Measurements from ENCODE around the gene RNASEH2C. TPM values are rescaled to one million over a fixed set of nuclear protein-coding genes. Genes with fewer than 3 reads are reported as not detected.
"Not testable (repeated sequence)": the region's sequence is repeated elsewhere in the genome, so short reads cannot be mapped to it uniquely, and the experiment has no call there.

RNASEH2C gene
- total RNA-seq, 1 experiment from 2014 or later: 107 TPM

- in situ Hi-C loops (cut with HindIII; ENCODE audit: low pct_unique_long_range_greater_than_20kb, low sequenced_read_pairs) (no loop called here), intact Hi-C loops (cut with micrococcal nuclease; ENCODE audit: unreplicated experiment) (loop anchor here (5.0 to 10.0 kb wide), 2 partner anchors 75 to 108 kb away; partner anchors contain the start of gene SIPA1)
- DNase-seq (ENCODE audit: low read depth, low spot score) (no peak), ATAC-seq (no peak)
- Histone ChIP-seq H3K9me3 (ENCODE audit: control insufficient read depth, insufficient read depth, low read depth, low read length) (no peaks in the 10 kb centered on the region), H3K4me3 (ENCODE audit: low read depth in 2 of 2, low read length in 2 of 2) (no peak overlapping the region), H3K36me3 (ENCODE audit: control insufficient read depth, insufficient read depth, low read length) (peaks cover 9% of the 10 kb centered on the region; the same call in 1 of the 2 replicates), H3K27me3 (ENCODE audit: control insufficient read depth, insufficient read depth, low read length) (0 out of 2 replicates have a peak, but pooled peaks cover 2% of the 10 kb centered on the region), H3K27ac (ENCODE audit: low read length) (no peak overlapping the region), H3K4me1 (ENCODE audit: control insufficient read depth, insufficient read depth, low read length) (peaks cover 12% of the 10 kb centered on the region)
- TF ChIP-seq REST (IDR thresholded peaks at IDR 0.05; ENCODE audit: insufficient read depth in 1 of 2, low read depth in 2 of 2, low read length in 1 of 2) (no peak), SIN3A (IDR thresholded peaks at IDR 0.05; ENCODE audit: borderline replicate concordance, insufficient read depth, low read depth, low read length) (no peak)
- ChIA-PET POLR2A (interaction anchor here (0.8 kb wide), 1 partner anchor 107 kb away, joined by 3 read pairs; no protein-coding TSS in a partner anchor), CTCF (interaction anchor here (0.6 kb wide), 1 partner anchor 98 kb away, joined by 5 read pairs; no protein-coding TSS in a partner anchor)
- no TSS peak for BruUV-seq (replicated peaks)
These were observed 10.9 kb downstream of the RNASEH2C start for GRCh38 chr11:65709661-65710060.

GRCh38 chr11:65708451-65708850 is 12.1 kb downstream of the RNASEH2C start:
- Histone ChIP-seq H3K4me1 (ENCODE audit: control insufficient read depth, insufficient read depth, low read length) (peaks cover 12% of the 10 kb centered on the region), H3K27ac (ENCODE audit: low read length) (no peak overlapping the region), H3K27me3 (ENCODE audit: control insufficient read depth, insufficient read depth, low read length) (0 out of 2 replicates have a peak, but pooled peaks cover 5% of the 10 kb centered on the region), H3K36me3 (ENCODE audit: control insufficient read depth, insufficient read depth, low read length) (peaks cover 3% of the 10 kb centered on the region; the same call in 1 of the 2 replicates), H3K4me3 (ENCODE audit: low read depth in 2 of 2, low read length in 2 of 2) (no peak overlapping the region), H3K9me3 (ENCODE audit: control insufficient read depth, insufficient read depth, low read depth, low read length) (no peaks in the 10 kb centered on the region)
- in situ Hi-C loops (cut with HindIII; ENCODE audit: low pct_unique_long_range_greater_than_20kb, low sequenced_read_pairs): no loop called here
- BruUV-seq (replicated peaks): no TSS peak
- POLR2A ChIA-PET: no interaction called here
- DNase-seq (ENCODE audit: low read depth, low spot score): no peak
- no peak for ATAC-seq
- TF ChIP-seq POLR2AphosphoS5 (IDR thresholded peaks at IDR 0.05; ENCODE audit: low read depth, low read length) (no peak), TCF7L2 (IDR thresholded peaks at IDR 0.05; ENCODE audit: low read depth, low read length) (no peak), CTCF (IDR thresholded peaks at IDR 0.05) (no peak), SIN3A (IDR thresholded peaks at IDR 0.05; ENCODE audit: borderline replicate concordance, insufficient read depth, low read depth, low read length) (no peak), REST (IDR thresholded peaks at IDR 0.05; ENCODE audit: insufficient read depth in 1 of 2, low read depth in 2 of 2, low read length in 1 of 2) (no peak)
- intact Hi-C loops (cut with micrococcal nuclease; ENCODE audit: unreplicated experiment): loop anchor here (10.0 kb wide), 1 partner anchor 74 kb away; the partner anchor contains the start of gene SIPA1
- CTCF ChIA-PET: interaction anchor here (0.6 kb wide), 1 partner anchor 70 kb away, joined by 3 read pairs; no protein-coding TSS in a partner anchor

- intact Hi-C loops (cut with micrococcal nuclease; ENCODE audit: unreplicated experiment): loop anchor here (10.0 kb wide), 1 partner anchor 72 kb away; the partner anchor contains the start of gene SIPA1
- not testable (repeated sequence) for H3K27me3 ChIP-seq (ENCODE audit: control insufficient read depth, insufficient read depth, low read length); H3K9me3 ChIP-seq (ENCODE audit: control insufficient read depth, insufficient read depth, low read depth, low read length)
These were observed 13.6 kb downstream of the RNASEH2C start for GRCh38 chr11:65707002-65707401.

More at GRCh38 chr11:65707002-65707401, 13.6 kb downstream of the RNASEH2C start:
- in situ Hi-C loops (cut with HindIII; ENCODE audit: low pct_unique_long_range_greater_than_20kb, low sequenced_read_pairs); H3K4me3 ChIP-seq (ENCODE audit: low read depth in 2 of 2, low read length in 2 of 2); H3K36me3 ChIP-seq (ENCODE audit: control insufficient read depth, insufficient read depth, low read length); BruUV-seq (replicated peaks); POLR2A ChIA-PET; H3K27ac ChIP-seq (ENCODE audit: low read length); H3K4me1 ChIP-seq (ENCODE audit: control insufficient read depth, insufficient read depth, low read length); DNase-seq (ENCODE audit: low read depth, low spot score); ATAC-seq: not testable (repeated sequence)
- CTCF ChIA-PET: interaction anchor here (1.3 kb wide), 1 partner anchor 110 kb away, joined by 4 read pairs; no protein-coding TSS in a partner anchor

Measured in Panc1 (cell line).